ENCODE measurements around the gene SPATA2.

GRCh38 chr20:49935746-49936152, 20.4 kb upstream of the SPATA2 start:
- no peak for TF ChIP-seq EZH2phosphoT487 (IDR thresholded peaks at IDR 0.05; ENCODE audit: borderline replicate concordance)
- TF ChIP-seq, protein P1, sequence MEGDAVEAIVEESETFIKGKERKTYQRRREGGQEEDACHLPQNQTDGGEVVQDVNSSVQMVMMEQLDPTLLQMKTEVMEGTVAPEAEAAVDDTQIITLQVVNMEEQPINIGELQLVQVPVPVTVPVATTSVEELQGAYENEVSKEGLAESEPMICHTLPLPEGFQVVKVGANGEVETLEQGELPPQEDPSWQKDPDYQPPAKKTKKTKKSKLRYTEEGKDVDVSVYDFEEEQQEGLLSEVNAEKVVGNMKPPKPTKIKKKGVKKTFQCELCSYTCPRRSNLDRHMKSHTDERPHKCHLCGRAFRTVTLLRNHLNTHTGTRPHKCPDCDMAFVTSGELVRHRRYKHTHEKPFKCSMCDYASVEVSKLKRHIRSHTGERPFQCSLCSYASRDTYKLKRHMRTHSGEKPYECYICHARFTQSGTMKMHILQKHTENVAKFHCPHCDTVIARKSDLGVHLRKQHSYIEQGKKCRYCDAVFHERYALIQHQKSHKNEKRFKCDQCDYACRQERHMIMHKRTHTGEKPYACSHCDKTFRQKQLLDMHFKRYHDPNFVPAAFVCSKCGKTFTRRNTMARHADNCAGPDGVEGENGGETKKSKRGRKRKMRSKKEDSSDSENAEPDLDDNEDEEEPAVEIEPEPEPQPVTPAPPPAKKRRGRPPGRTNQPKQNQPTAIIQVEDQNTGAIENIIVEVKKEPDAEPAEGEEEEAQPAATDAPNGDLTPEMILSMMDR (conservative IDR thresholded peaks at IDR 0.05; ENCODE audit: low read length): no peak
